Right lobe of liver (tissue), 4 donors: ENCODE results near the gene ABCB8.

Experiments
- CTCF ChIP-seq, 4 donors: fragments of 200-600 bp in 3 of 4; fragments of 450-650 bp in 1 of 4; IDR thresholded peaks; one replicate each; pipeline versions ENCODE4 v1.5.1 to v1.8.0; 2016 to 2022; ENCODE audit warnings: antibody characterized with exemption in 4 of 4, mild to moderate bottlenecking in 2 of 4
- POLR2A ChIP-seq: fragments of 450-650 bp; IDR thresholded peaks from one replicate; pipeline ENCODE4 v1.6.1; 2017; ENCODE audit warnings: antibody characterized with exemption, mild to moderate bottlenecking
- donor health status: DM: no; HTN: no; CAD: no.
- donor health status: DM: no; HTN: no; CAD: no.
- donor health status: DM: no; HTN: yes; CAD: no.

- peak in 1 of 4 donors; percentile 2 for TF ChIP-seq CTCF (IDR thresholded peaks at IDR 0.05)
- no peak for TF ChIP-seq POLR2A
Measured at GRCh38 chr7:151060113-151060415, 31.8 kb downstream of the ABCB8 start.
